Subcutaneous preadipocyte (primary cell): ENCODE measurements around the gene BTAF1. TPM values are rescaled to one million over a fixed set of nuclear protein-coding genes. Genes with fewer than 3 reads are reported as not detected.

Experiments used
- small RNA-seq: library from RNA; depleted of rRNA; stranded (forward); fragments of <200 nt; gene quantifications from one replicate; pipeline ENCODE3, GENCODE V24; 2012
- total RNA-seq: library from RNA; depleted of rRNA; stranded (reverse); fragments of >200 nt; gene quantifications from 2 replicates; pipeline ENCODE4 v1.2.3, GENCODE V29; 2012

The BTAF1 gene
- 30.9 and 45.5 TPM in 2 replicates for total RNA-seq

GRCh38 chr10:91923371-91924211 lies at the start of gene BTAF1:
BTAF1 (plus strand) TSS chr10:91923770; CDS start chr10:91924077, 307 bp downstream.

GRCh38 chr10:91909117-91909677 lies 14.4 kb upstream of the BTAF1 start, which contains the start of gene FGFBP3:
FGFBP3 (minus strand) TSS chr10:91909486; CDS start chr10:91908969, 517 bp downstream.

Small RNAs within 50 kb of the gene (small RNA-seq; reads per million reads assigned to genes)
- gene AL359198.2 (not detected), gene RF00402 (not detected)

Other genes starting within 250 kb of the BTAF1 start
- 28.3 and 36.4 TPM in 2 replicates for gene TNKS2, start 125.3 kb upstream of the BTAF1 start, total RNA-seq
- 0.73 and 0.78 TPM in 2 replicates for gene FGFBP3, start 14.3 kb upstream of the BTAF1 start, total RNA-seq